Measurements from ENCODE around the gene DGUOK. TPM values are rescaled to one million over a fixed set of nuclear protein-coding genes. Genes with fewer than 3 reads are reported as not detected.

DGUOK gene
- total RNA-seq, 1 experiment from 2014 or later = 82.9 TPM

DNA sequence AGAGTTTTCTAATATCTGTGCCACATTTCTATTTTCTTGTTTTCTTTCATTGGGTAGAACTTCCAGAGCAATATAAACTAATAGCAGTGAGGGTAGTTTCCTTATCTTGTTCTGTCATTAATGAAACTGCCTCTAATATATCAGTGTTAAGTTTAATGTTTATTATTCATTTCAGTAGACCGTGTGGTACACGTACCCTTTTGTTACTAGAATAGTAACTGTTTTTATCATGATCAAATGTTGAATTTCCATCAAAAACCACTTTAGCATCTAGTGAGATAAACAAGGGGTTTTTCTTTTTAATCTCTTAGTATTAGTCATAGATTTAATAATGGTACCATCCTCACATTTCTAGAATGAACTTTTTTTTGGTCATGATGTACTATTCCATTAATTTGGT is 16.0 kb downstream of the DGUOK start:
- peaks cover 13% of the 10 kb centered on the region for H3K36me3 ChIP-seq (replicated peaks; ENCODE audit: control insufficient read depth, insufficient read depth, low read length)
- no peak overlapping the region for H3K4me3 ChIP-seq (ENCODE audit: insufficient read depth, low read depth, low read length)
- DNase-seq = no peak
- no peaks in the 10 kb centered on the region for H3K27me3 ChIP-seq (ENCODE audit: control insufficient read depth, insufficient read depth, low read length)

DNA sequence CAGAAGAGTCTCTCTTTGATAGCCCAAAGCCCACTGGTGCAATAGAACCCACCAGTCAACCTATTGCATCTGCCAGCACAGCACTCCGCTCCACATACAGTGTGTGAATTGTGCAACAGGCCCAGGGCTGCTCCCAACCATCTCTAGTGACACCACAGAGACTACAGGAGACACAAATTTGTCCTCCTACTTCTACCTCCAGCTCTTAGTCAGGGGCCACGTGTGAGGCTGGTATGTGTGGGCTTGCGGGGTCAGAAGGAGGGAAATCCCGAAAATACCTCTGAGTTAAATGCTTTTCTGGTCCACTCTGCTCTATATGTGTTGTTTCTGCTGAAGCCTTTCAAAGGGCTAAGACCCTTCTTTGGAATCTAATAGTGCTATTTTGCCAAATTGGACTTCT is 18.0 kb downstream of the DGUOK start:
- Histone ChIP-seq H3K36me3 (replicated peaks; ENCODE audit: control insufficient read depth, insufficient read depth, low read length) (peaks cover 23% of the 10 kb centered on the region), H3K27me3 (ENCODE audit: control insufficient read depth, insufficient read depth, low read length) (no peaks in the 10 kb centered on the region), H3K4me3 (ENCODE audit: insufficient read depth, low read depth, low read length) (no peak overlapping the region)
- no peak for DNase-seq

GRCh38 chr2:73946215-73946614 is 19.5 kb downstream of the DGUOK start:
- DNase-seq = no peak
- no peak overlapping the region for H3K4me3 ChIP-seq (ENCODE audit: insufficient read depth, low read depth, low read length)
- peaks cover 33% of the 10 kb centered on the region for H3K36me3 ChIP-seq (replicated peaks; ENCODE audit: control insufficient read depth, insufficient read depth, low read length)
- H3K27me3 ChIP-seq (ENCODE audit: control insufficient read depth, insufficient read depth, low read length) = no peaks in the 10 kb centered on the region

DNA sequence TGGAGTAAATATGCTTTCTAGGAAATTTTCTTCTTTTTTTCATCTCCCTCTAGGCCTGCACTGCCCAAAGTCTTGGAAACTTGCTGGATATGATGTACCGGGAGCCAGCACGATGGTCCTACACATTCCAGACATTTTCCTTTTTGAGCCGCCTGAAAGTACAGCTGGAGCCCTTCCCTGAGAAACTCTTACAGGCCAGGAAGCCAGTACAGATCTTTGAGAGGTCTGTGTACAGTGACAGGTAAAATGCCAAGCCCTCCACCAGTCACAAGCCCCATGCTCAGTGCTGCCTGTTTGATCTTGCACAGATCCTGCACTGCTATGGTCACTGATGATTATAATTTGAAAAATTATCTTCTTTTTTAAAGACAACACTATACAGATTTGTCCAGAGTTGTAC is 20.0 kb downstream of the DGUOK start:
- Histone ChIP-seq H3K4me3 (ENCODE audit: insufficient read depth, low read depth, low read length) (no peak overlapping the region), H3K36me3 (replicated peaks; ENCODE audit: control insufficient read depth, insufficient read depth, low read length) (peaks cover 35% of the 10 kb centered on the region), H3K27me3 (ENCODE audit: control insufficient read depth, insufficient read depth, low read length) (no peaks in the 10 kb centered on the region)
- no peak for DNase-seq

DNA sequence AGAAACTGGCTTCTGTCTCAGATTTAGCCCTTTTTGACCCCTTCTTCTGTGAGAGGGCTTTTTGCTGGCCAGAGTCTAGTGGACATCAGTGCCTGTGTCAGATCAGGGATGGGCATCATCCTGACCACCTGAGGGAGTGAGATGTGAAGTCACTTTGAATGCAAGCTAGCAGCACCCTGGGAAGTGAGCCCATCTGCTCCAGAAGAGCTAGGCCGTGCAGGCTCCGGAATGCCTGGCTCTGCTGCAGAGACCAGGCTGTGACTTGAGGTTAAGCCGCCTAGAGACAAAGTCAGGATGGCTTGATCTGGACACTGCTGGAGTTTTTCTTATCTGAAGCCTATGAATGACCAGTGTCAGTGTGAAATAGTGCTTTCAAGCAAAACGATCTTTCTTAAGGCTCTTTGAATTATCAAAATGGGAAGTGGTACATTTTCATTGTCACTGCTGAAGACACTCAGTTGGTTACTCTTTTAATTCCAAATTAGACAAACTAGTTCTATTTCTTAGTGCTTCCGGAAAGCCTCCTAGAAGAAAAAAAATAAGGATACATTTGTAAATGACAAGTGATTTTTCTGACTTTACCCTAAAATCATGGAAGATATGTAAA is 20.8 kb downstream of the DGUOK start:
- Histone ChIP-seq H3K4me3 (ENCODE audit: insufficient read depth, low read depth, low read length) (no peak overlapping the region), H3K36me3 (replicated peaks; ENCODE audit: control insufficient read depth, insufficient read depth, low read length) (peaks cover 39% of the 10 kb centered on the region), H3K27me3 (ENCODE audit: control insufficient read depth, insufficient read depth, low read length) (no peaks in the 10 kb centered on the region)
- DNase-seq = no peak

GRCh38 chr2:73949802-73950201 is 23.1 kb downstream of the DGUOK start:
- no peak for DNase-seq
- H3K27me3 ChIP-seq (ENCODE audit: control insufficient read depth, insufficient read depth, low read length) = no peaks in the 10 kb centered on the region
- peaks cover 45% of the 10 kb centered on the region for H3K36me3 ChIP-seq (replicated peaks; ENCODE audit: control insufficient read depth, insufficient read depth, low read length)
- no peak overlapping the region for H3K4me3 ChIP-seq (ENCODE audit: insufficient read depth, low read depth, low read length)

- DNase-seq = no peak
- Histone ChIP-seq H3K4me3 (ENCODE audit: insufficient read depth, low read depth, low read length) (no peak overlapping the region), H3K27me3 (ENCODE audit: control insufficient read depth, insufficient read depth, low read length) (no peaks in the 10 kb centered on the region), H3K36me3 (replicated peaks; ENCODE audit: control insufficient read depth, insufficient read depth, low read length) (peaks cover 47% of the 10 kb centered on the region)
Measured at GRCh38 chr2:73952499-73953446, 26.1 kb downstream of the DGUOK start.

DNA sequence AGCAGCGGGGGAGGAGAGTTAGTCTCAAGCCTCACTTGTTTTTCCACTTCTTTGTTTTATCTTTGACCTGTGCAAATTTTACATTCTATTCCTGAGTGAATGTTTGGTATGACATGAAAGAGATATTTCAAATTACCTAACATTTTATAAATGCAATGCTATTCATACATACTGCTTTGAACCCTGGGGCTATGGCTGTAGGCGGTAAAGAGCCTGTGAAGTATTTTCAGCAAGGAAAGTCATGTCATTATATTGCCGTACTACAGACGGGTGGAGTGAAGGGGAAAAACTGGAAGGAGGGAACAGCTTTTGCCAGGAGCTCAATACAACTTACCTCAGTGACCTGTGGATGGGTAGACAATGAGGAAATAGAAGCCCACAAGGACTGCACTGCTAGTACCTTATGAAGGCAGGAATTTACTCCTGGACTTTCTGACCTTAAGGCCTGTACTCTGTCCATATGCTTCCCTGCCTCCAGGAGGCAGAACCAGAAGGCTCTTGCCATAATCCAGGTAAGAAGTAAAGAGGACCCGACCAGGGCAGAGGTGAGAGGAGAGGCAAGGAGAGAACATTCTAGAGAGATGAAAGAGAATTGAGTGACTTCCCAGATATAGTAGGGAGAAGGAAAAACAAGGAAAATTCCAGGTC is 29.7 kb downstream of the DGUOK start:
- DNase-seq = no peak
- Histone ChIP-seq H3K36me3 (replicated peaks; ENCODE audit: control insufficient read depth, insufficient read depth, low read length) (peaks cover 31% of the 10 kb centered on the region), H3K27me3 (ENCODE audit: control insufficient read depth, insufficient read depth, low read length) (no peaks in the 10 kb centered on the region), H3K4me3 (ENCODE audit: insufficient read depth, low read depth, low read length) (no peak overlapping the region)

DNA sequence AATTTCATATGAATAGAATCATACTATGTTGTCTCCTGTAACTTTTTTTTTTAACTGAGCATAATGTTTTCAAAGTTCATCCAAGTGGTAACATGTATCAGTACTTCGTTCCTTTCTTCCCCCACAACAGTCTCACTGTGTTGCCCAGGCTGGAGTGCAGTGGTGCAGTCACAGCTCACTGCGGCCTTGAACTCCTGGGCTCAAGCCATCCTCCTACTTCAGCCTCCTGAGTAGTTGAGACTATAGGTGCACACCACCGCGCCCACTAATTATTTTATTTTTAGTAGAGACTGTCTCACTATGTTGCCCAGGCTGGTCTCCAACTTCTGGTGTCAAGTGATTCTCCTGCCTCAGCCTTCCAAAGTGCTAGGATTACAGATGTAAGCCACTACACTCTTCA is 34.6 kb downstream of the DGUOK start:
- Histone ChIP-seq H3K27me3 (ENCODE audit: control insufficient read depth, insufficient read depth, low read length) (no peaks in the 10 kb centered on the region), H3K4me3 (ENCODE audit: insufficient read depth, low read depth, low read length) (no peak overlapping the region), H3K36me3 (replicated peaks; ENCODE audit: control insufficient read depth, insufficient read depth, low read length) (peaks cover 12% of the 10 kb centered on the region)
- no peak for DNase-seq

- H3K27me3 ChIP-seq (ENCODE audit: control insufficient read depth, insufficient read depth, low read length) = no peaks in the 10 kb centered on the region
- H3K4me3 ChIP-seq (ENCODE audit: insufficient read depth, low read depth, low read length) = no peak overlapping the region
- no peak for DNase-seq
- H3K36me3 ChIP-seq (replicated peaks; ENCODE audit: control insufficient read depth, insufficient read depth, low read length) = peaks cover 6% of the 10 kb centered on the region
Measured at GRCh38 chr2:73961823-73962615, 35.3 kb downstream of the DGUOK start.

- H3K4me3 ChIP-seq (ENCODE audit: insufficient read depth, low read depth, low read length) = no peak overlapping the region
- peaks cover 6% of the 10 kb centered on the region for H3K36me3 ChIP-seq (replicated peaks; ENCODE audit: control insufficient read depth, insufficient read depth, low read length)
- DNase-seq = no peak
- H3K27me3 ChIP-seq (ENCODE audit: control insufficient read depth, insufficient read depth, low read length) = no peaks in the 10 kb centered on the region
Measured at GRCh38 chr2:73962798-73963197, 36.1 kb downstream of the DGUOK start.

- H3K36me3 ChIP-seq (replicated peaks; ENCODE audit: control insufficient read depth, insufficient read depth, low read length) = peaks cover 4% of the 10 kb centered on the region
- DNase-seq = no peak
- H3K27me3 ChIP-seq (ENCODE audit: control insufficient read depth, insufficient read depth, low read length) = no peaks in the 10 kb centered on the region
- H3K4me3 ChIP-seq (ENCODE audit: insufficient read depth, low read depth, low read length) = no peak overlapping the region
Measured at GRCh38 chr2:73963385-73964120, 36.9 kb downstream of the DGUOK start.

DNA sequence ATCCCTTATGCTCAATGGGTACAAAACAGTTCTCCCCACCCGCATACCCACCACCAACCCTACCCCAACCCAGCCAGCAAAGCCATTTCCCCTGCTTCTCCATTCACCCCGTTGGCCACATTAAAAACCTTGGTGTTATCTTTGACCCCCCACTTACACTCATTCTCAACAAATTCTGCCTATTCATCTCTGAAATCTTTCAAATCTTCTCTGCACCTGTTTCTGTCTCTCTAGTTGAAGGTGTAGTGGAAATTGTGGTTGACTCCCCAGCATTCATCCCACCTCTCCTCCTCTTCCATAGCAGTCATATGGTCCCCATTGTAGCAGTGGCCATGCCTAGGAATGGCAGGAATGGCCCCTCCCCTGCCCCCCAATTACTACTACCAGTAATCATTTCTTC is 37.5 kb downstream of the DGUOK start:
- Histone ChIP-seq H3K36me3 (replicated peaks; ENCODE audit: control insufficient read depth, insufficient read depth, low read length) (peaks cover 1% of the 10 kb centered on the region; the same call in 1 of the 2 replicates), H3K4me3 (ENCODE audit: insufficient read depth, low read depth, low read length) (no peak overlapping the region), H3K27me3 (ENCODE audit: control insufficient read depth, insufficient read depth, low read length) (no peaks in the 10 kb centered on the region)
- no peak for DNase-seq

GRCh38 chr2:73965053-73965452 is 38.4 kb downstream of the DGUOK start:
- H3K36me3 ChIP-seq (replicated peaks; ENCODE audit: control insufficient read depth, insufficient read depth, low read length) = no peaks in the 10 kb centered on the region; the same call in 1 of the 2 replicates
- DNase-seq = no peak
- no peaks in the 10 kb centered on the region for H3K27me3 ChIP-seq (ENCODE audit: control insufficient read depth, insufficient read depth, low read length)
- H3K4me3 ChIP-seq (ENCODE audit: insufficient read depth, low read depth, low read length) = no peak overlapping the region

Data from H7 (cell line).